HG03457 (cell line): ENCODE measurements around the gene KSR1.
"Not testable (repeated sequence)": the region's sequence is repeated elsewhere in the genome, so short reads cannot be mapped to it uniquely, and the experiment has no call there.

Source experiments
- ATAC-seq: cut with Tn5 transposase; IDR thresholded peaks from one replicate; pipeline ENCODE4 v1.9.1; 2021; ENCODE audit warnings: moderate number of reproducible peaks; ENCODE audit not compliant: unreplicated experiment

The KSR1 gene

DNA sequence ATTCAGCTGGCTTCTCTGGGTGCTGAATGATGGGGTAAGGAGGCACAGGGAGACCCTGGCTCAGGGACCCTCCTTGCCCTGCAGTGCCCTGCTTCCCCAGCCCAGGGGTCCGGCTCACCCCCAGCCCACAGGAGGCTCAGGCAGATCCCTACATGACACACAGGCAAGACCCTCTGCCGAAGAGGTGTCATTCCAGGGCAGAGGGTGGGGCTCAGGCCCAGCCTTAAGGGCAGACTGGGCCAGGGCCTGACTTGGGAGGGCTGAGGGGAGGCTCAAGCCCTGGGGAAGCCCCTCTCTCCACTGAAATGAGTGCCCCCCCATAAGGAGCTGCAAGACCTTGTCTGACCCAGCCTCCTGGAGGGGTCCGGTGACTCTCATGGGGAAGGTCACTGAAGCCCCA is 30.3 kb upstream of the KSR1 start:
- ATAC-seq = no peak

DNA sequence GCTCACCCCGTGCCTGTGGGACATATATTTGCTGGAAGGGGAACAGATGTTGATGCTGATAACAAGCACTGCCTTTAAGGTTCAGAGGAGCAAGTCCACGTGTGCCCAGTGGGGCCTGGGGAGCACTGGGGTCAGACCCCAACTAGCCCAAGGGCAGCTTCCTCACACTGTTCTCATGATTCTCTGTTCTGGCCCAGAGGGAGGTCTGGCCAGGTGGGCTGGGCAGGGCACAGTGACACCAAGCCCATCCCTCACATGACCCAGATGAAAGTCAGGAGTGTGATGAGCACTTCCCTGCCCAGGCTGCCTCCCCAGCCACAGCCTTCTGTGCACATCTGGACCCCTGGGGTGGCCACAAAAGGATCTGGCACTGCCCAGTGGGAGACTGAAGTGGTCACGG is 29.8 kb upstream of the KSR1 start:
- ATAC-seq = not testable (repeated sequence)

DNA sequence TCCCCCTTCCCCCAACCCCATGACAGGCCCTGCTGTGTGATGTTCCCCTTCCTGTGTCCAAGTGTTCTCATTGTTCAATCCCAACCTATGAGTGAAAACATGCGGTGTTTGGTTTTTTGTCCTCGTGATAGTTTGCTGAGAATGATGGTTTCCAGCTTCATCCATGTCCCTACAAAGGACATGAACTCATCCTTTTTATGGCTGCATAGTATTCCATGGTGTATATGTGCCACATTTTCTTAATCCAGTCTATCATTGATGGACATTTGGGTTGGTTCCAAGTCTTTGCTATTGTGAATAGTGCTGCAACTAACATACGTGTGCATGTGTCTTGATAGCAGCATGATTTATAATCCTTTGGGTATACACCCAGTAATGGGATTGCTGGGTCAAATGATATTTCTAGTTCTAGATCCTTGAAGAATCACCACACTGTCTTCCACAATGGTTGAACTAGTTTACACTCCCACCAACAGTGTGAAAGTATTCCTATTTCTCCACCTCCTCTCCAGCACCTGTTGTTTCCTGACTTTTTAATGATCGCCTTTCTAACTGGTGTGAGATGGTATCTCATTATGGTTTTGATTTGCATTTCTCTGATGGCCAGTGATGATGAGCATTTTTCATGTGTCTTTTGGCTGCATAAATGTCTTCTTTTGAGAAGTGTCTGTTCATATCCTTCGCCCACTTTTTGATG is 28.9 kb upstream of the KSR1 start:
- not testable (repeated sequence) for ATAC-seq

- no peak for ATAC-seq
These were observed 27.3 kb upstream of the KSR1 start for GRCh38 chr17:27428781-27429505.

DNA sequence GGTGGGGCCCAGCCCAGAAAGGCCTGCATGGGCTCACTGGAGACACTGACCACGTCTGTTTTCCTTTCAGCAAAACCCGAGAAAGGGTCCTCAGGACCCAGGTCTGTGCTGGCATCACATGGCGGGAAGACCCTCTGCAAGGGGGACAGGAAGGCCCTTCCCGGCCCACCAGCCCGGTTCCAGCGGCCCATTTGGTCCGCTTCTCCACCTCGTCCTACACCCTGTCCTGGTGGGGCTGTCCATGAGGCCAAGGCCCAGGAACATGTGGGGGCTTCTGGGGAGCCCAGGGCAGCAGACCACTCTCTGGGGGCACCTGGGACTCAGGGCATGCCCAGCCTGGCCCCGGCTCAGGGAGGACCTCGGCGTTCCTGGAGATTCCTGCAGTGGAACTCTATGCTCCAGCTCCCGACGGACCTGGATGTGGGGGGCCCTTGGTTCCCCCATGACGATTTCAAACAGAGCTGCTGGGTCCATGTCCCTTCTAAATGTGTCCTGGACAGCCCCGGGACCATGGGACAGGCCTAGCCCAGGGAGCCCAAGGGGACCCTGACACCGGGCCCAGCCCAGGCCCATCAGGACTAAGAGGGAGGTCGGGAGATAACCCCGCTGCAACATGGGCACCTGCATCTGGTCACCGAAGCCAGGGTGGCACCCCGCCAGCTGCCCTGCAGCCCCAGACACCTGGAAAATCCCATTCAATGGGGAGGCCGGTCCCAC is 26.4 kb upstream of the KSR1 start:
- ATAC-seq = no peak

- no peak for ATAC-seq
These were observed 25.8 kb upstream of the KSR1 start for GRCh38 chr17:27430383-27430840.

DNA sequence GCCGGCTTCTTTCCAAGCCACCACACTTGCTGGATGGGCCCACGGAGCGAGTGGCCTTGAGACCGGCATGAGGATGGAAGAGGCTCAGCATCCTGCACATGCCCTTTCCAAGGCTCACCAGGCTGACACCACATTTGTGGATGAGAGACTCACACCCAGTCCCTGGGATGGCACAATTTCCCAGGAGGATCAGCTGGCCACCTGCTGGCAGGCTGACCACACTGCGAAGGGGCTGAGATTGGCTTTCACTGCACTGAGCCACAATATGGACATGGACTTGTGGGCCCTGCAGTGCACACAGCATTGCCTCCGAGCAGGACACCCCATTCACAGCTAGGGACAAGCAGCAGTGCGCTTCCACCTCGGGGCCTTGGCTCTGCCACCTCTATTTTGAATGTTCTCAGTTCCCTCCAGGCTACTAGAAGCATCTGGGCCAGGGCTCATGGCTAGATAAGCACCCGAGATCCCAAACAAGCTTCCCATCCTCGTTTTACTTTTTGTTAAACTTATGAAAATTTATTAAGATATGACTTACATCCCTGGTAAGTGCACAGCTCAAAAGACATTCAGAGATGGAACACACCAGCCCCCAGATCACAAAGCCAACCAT is 25.3 kb upstream of the KSR1 start:
- no peak for ATAC-seq

- no peak for ATAC-seq
These were observed 22.7 kb upstream of the KSR1 start for GRCh38 chr17:27433521-27433920.

GRCh38 chr17:27435431-27436070 is 20.7 kb upstream of the KSR1 start:
- ATAC-seq = not testable (repeated sequence)

GRCh38 chr17:27438348-27438998 is 17.8 kb upstream of the KSR1 start:
- ATAC-seq = no peak

GRCh38 chr17:27439342-27439741 is 16.9 kb upstream of the KSR1 start:
- ATAC-seq = no peak

GRCh38 chr17:27442702-27443101 is 13.5 kb upstream of the KSR1 start:
- ATAC-seq = no peak

DNA sequence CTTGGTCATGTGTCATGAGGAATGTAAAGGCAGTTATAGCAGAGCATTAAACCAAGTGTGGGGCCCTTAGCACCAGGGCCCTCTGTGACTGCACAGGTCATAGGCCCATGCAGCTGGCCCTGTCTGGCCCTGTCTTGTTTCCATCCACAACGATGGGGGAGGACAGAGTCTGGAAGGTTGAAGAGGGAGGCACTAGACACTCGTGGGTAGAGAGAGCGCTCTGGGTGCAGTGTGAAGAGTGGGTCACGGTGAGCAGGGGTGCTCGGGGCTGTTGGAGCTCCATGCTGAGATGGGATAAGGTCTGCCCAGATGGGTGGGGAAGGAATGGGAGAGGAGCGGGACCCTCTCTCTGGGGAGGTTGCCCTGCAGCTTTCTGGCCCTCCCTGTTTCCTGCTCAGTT is 12.8 kb upstream of the KSR1 start:
- ATAC-seq = no peak

DNA sequence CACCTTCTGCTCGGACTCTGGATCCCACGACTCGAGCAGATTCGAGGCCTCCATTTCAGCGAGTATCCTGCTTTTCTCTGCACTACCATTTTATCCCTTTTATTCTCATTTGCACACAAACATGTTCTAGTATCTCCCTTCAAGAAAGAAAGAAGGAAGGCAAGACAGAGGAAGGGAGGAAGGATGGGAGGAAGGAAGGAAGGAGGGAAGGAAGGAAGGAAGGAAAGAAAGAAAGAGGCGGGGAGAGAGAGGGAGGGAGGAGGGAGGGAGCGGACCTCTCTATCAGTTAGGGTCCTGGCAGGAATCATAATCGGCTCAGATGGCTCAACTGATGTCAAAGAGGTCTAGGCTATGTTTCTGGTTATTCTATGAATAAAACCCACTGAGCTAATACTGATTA is 10.3 kb upstream of the KSR1 start:
- ATAC-seq = no peak

DNA sequence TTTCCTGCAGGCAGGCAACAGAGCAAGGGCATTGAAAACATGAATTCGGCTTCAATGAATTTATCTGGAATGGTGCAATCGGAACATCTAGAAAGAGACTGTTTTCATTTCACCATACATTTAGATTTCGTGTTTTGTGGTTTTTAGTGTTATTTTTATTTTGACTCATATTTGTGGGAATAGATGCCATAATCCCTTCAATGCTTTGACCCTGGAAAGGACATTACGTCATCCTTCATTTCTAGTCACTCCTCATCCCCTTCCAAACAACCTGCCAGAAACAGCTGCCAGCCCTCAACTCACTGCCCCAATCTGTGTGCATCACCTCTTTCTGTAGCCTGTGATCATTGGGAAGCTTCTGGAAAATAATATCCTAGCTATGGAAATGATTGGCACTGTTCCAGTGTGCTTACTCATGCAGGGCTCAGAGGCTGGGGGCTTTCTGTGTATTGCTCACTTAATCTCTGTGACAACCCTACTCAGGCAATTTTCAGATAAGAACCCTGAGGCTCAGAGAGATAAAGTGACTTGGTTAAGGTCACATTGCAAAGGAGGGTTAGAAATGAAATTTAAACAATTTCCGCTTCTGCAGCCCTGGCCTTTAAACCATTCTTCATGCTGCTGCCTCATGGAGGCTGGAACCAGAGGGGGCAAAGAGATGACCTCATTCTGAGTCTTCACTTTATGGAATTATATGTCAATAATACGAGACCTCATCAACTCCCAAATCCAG is 9.5 kb upstream of the KSR1 start:
- no peak for ATAC-seq

DNA sequence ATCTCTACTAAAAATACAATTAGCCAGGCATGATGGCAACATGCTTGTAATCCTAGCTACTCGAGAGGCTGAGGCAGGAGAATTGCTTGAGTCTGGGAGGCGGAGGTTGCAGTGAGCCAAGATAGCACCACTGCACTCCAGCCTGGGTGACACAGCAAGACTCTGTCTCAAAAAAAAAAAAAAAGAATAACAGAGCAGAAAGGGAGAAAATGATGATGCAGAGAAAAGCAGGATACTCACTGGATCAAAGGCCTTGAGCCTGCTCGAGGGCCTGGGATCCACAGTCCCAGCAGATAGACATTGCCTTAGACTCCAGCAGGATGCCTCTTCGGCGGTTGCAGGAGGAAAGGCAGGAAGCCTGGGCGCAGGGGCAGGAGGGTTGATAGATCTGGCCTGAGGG is 7.7 kb upstream of the KSR1 start:
- not testable (repeated sequence) for ATAC-seq

DNA sequence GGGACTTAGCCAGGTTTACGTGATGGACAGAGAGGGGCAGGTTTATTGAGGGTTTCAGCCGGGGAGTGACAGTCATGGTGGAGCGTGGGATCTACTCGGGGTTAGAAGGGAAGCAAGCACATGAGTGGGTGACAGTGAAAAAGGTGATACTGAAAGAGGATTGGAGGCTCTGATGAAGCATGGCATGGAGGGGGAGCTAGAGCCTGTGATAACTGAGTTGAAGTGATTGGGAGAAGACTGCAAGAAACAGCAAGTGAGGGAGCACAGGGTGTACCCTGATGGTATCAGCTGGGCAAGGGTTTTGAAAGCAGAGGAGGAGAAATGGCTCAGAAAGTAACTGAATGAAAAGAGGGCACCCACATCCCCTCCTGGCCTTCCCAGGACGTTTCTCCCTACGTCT is 6.7 kb upstream of the KSR1 start:
- no peak for ATAC-seq

- ATAC-seq = no peak
These were observed 6.3 kb upstream of the KSR1 start for GRCh38 chr17:27449988-27450387.

- ATAC-seq = no peak
These were observed 5.8 kb upstream of the KSR1 start for GRCh38 chr17:27450416-27450815.

GRCh38 chr17:27451906-27452305 is 4.3 kb upstream of the KSR1 start:
- no peak for ATAC-seq
